ENCODE results near the gene TUBA1C. TPM values are rescaled to one million over a fixed set of nuclear protein-coding genes. Genes with fewer than 3 reads are reported as not detected.
A peak's percentile ranks its signal among the peaks of the same experiment; 100 is the strongest.

TUBA1C gene
- total RNA-seq, 4 donors from 2014 or later: 45.5 to 142 (median 55.1) TPM

DNA sequence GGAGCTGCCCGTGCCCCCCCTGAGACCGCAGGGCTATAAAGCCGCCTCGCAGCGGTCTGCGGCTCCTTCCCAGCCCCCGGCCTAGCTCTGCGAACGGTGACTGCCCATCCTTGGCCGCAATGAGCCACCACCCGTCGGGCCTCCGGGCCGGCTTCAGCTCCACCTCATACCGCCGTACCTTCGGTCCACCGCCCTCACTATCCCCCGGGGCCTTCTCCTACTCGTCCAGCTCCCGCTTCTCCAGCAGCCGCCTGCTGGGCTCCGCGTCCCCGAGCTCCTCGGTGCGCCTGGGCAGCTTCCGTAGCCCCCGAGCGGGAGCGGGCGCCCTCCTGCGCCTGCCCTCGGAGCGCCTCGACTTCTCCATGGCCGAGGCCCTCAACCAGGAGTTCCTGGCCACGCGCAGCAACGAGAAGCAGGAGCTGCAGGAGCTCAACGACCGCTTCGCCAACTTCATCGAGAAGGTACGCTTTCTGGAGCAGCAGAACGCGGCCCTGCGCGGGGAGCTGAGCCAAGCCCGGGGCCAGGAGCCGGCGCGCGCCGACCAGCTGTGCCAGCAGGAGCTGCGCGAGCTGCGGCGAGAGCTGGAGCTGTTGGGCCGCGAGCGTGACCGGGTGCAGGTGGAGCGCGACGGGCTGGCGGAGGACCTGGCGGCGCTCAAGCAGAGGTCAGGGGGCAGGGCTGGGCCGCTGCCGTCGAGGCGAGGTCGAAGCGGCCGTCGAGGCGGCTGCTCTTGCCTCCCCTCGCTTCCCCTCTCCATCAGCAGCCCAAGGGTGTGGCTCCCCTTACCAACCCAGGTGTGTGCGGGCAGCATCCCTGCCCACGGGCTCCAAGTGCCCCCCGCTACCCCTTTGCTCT is 30.4 kb downstream of the TUBA1C start, which contains the start of gene PRPH:
TSS of gene PRPH (plus strand) at position 66 of the 855 bp plus-strand sequence. CDS start at position 120, 54 bp downstream.
- no peak for DNase-seq (ENCODE audit: low spot score in 2 of 2)
- Histone ChIP-seq H3K36me3 (no peaks in the 10 kb centered on the region), H3K27me3 (peaks cover 0 to 61% of the 10 kb centered on the region in 2 donors), H3K4me3 (no peak within 1 kb of the TSS), H3K27ac (no peak within 1 kb of the TSS), H3K9me3 (no peaks in the 10 kb centered on the region), H3K4me1 (peaks cover 0 to 46% (median 18%) of the 10 kb centered on the region in 4 donors)
- TF ChIP-seq, protein P1, sequence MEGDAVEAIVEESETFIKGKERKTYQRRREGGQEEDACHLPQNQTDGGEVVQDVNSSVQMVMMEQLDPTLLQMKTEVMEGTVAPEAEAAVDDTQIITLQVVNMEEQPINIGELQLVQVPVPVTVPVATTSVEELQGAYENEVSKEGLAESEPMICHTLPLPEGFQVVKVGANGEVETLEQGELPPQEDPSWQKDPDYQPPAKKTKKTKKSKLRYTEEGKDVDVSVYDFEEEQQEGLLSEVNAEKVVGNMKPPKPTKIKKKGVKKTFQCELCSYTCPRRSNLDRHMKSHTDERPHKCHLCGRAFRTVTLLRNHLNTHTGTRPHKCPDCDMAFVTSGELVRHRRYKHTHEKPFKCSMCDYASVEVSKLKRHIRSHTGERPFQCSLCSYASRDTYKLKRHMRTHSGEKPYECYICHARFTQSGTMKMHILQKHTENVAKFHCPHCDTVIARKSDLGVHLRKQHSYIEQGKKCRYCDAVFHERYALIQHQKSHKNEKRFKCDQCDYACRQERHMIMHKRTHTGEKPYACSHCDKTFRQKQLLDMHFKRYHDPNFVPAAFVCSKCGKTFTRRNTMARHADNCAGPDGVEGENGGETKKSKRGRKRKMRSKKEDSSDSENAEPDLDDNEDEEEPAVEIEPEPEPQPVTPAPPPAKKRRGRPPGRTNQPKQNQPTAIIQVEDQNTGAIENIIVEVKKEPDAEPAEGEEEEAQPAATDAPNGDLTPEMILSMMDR (IDR thresholded peaks at IDR 0.05): no peak
- TF ChIP-seq EP300 (IDR thresholded peaks at IDR 0.05) (no peak), POLR2A (IDR thresholded peaks at IDR 0.05) (no peak)
- 10 to 13% methylated on average over 49 to 72 of the region's 82 CpGs for WGBS, 2 donors

DNA sequence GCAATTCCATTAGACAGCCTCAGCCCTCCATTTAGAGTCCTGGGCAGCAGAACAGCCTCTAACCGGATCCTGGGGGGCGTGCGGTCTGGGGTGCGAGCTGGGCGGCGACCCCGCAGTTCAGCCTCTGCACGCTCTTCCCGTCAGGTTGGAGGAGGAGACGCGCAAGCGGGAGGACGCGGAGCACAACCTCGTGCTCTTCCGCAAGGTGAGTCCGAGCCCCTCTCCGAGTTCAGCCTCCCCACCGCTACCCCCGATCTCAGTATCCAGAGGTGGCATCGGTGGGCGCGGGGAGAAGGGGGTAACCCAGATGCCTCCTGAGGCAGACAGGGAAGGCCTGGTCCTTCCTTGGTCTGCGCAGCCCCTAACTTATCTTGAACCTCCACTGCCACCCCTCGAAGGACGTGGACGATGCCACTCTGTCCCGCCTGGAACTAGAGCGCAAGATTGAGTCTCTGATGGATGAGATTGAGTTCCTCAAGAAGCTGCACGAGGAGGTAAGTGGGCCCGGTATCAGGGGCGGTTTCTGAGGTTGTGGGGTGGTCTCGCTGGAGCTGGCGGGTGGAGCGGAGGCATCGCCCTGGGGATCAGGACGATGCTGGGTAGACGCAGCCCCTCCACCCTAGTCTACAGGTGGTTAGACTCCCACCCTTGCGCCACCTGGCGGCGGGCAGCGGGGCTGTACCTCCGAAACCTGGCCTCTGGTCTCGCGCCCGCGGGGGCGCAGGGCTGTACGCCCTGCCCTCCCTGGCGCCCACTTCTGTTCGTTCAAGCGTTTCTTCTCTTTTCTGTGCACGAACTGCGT is 31.4 kb downstream of the TUBA1C start:
- Histone ChIP-seq H3K27ac (no peak overlapping the region), H3K9me3 (no peaks in the 10 kb centered on the region), H3K27me3 (peaks cover 0 to 64% of the 10 kb centered on the region in 2 donors), H3K4me3 (no peak overlapping the region), H3K4me1 (peaks cover 0 to 46% (median 18%) of the 10 kb centered on the region in 4 donors), H3K36me3 (no peaks in the 10 kb centered on the region)
- no peak for DNase-seq (ENCODE audit: low spot score in 2 of 2)
- TF ChIP-seq, protein P1 (IDR thresholded peaks at IDR 0.05): peak; percentile 40 to 58 (median 51)
- TF ChIP-seq POLR2A (IDR thresholded peaks at IDR 0.05) (no peak), EP300 (IDR thresholded peaks at IDR 0.05) (no peak)
- 12 to 19% methylated on average over 39 of the region's 54 CpGs for WGBS, 2 donors

DNA sequence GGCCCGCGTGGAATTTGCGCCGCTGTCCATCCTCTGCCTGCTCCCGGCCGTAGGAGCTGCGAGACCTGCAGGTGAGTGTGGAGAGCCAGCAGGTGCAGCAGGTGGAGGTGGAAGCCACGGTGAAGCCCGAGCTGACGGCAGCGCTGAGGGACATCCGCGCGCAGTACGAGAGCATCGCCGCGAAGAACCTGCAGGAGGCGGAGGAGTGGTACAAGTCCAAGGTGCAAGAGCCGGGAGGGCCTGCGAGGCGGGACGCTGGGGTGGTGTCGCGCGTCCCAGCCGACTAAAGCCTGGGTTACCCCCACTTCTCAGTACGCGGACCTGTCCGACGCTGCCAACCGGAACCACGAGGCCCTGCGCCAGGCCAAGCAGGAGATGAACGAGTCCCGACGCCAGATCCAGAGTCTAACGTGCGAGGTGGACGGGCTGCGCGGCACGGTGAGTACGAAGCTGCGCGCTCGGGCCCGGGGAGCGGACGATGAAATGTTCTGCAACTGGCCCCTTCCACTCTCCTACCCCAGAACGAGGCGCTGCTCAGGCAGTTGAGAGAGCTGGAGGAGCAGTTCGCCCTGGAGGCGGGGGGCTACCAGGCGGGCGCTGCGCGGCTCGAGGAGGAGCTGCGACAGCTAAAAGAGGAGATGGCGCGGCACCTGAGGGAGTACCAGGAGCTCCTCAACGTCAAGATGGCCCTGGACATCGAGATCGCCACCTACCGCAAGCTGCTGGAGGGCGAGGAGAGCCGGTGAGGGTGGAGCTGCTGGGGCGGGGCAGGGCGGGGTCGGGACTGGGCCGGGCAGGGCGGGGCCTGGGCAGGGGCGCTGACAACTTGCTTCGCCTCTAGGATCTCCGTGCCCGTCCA is 32.2 kb downstream of the TUBA1C start:
- Histone ChIP-seq H3K4me3 (peak overlapping the region in 2 of 4 donors; percentile 21 to 32), H3K27ac (no peak overlapping the region), H3K9me3 (no peaks in the 10 kb centered on the region), H3K4me1 (peaks cover 0 to 46% (median 18%) of the 10 kb centered on the region in 4 donors), H3K27me3 (peaks cover 0 to 71% of the 10 kb centered on the region in 2 donors), H3K36me3 (no peaks in the 10 kb centered on the region)
- DNase-seq (ENCODE audit: low spot score in 2 of 2): no peak
- no peak for TF ChIP-seq POLR2A (IDR thresholded peaks at IDR 0.05)
- TF ChIP-seq, protein P1 (IDR thresholded peaks at IDR 0.05): peak in 1 of 5 experiments; percentile 3
- 2 to 7% methylated on average over 29 to 60 of the region's 77 CpGs for WGBS, 2 donors

DNA sequence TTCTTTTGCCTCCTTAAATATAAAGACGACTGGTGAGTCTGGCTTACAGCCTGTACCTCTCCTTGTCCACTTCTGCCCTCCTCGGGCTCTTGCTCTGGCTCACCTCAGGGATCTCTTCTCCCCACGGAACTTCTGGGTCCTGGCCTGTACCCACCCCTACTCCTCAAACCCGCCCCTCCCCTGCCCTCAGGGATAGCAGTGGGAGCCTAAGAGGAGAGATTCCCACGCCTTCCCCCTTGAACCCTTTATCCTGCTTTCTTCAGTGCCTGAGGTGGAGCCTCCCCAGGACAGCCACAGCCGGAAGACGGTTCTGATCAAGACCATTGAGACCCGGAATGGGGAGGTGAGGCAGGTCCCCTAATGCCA is 32.8 kb downstream of the TUBA1C start:
- Histone ChIP-seq H3K36me3 (no peaks in the 10 kb centered on the region), H3K4me3 (peak overlapping the region in 1 of 4 donors; percentile 32), H3K27me3 (peaks cover 0 to 75% of the 10 kb centered on the region in 2 donors), H3K4me1 (peaks cover 0 to 43% (median 18%) of the 10 kb centered on the region in 4 donors), H3K9me3 (no peaks in the 10 kb centered on the region), H3K27ac (no peak overlapping the region)
- TF ChIP-seq, protein P1 (IDR thresholded peaks at IDR 0.05): no peak
- TF ChIP-seq POLR2A (IDR thresholded peaks at IDR 0.05): no peak
- TF ChIP-seq EP300 (IDR thresholded peaks at IDR 0.05): no peak
- DNase-seq (ENCODE audit: low spot score in 2 of 2): no peak
- WGBS, 2 donors: 24% methylated on average over 8 of the region's 8 CpGs
